Activated B cell treated with CpG ODN at 0.5 μM for 24 hours (primary cell): ENCODE results near the gene PRKAR1B. TPM values are rescaled to one million over a fixed set of nuclear protein-coding genes. Genes with fewer than 3 reads are reported as not detected.

ENCODE experiments used
- ATAC-seq: fragments of 200-7000 bp; cut with Tn5 transposase; one replicate; pipeline ENCODE4 v1.10.0; 2021; ENCODE audit warnings: low read depth, mild to moderate bottlenecking, moderate library complexity
- CTCF ChIA-PET: fragments of 350-600 bp; sonication (Branson Sonifier 250); formaldehyde crosslinking; loops from one replicate; lab custom pipeline; 2021; ENCODE audit warnings: antibody characterized with exemption; lab: Charles Lee
- POLR2A ChIA-PET: fragments of 350-600 bp; sonication (Branson Sonifier 250); formaldehyde crosslinking; loops from one replicate; lab custom pipeline; 2021; ENCODE audit warnings: antibody characterized with exemption; lab: Charles Lee
- DNase-seq: peaks from one replicate; pipeline ENCODE4 v3.0.0; 2022
- H3K27ac Mint-ChIP-seq: one replicate; pipeline ENCODE4 v1.8.0; 2020; ENCODE audit warnings: mixed read lengths
- H3K27me3 Mint-ChIP-seq: one replicate; pipeline ENCODE4 v1.8.0; 2021; ENCODE audit warnings: mixed read lengths
- H3K36me3 Mint-ChIP-seq: one replicate; pipeline ENCODE4 v1.8.0; 2021; ENCODE audit warnings: low read depth, mixed read lengths
- H3K4me1 Mint-ChIP-seq: one replicate; pipeline ENCODE4 v1.8.0; 2021; ENCODE audit warnings: mixed read lengths
- H3K4me3 Mint-ChIP-seq: one replicate; pipeline ENCODE4 v1.8.0; 2020; ENCODE audit warnings: mild to moderate bottlenecking, mixed read lengths
- H3K9me3 Mint-ChIP-seq: one replicate; pipeline ENCODE4 v1.8.0; 2020; ENCODE audit warnings: mixed read lengths
- intact Hi-C: fragments of 100-400 bp; cut with micrococcal nuclease; formaldehyde crosslinking; loops from one replicate; pipeline ENCODE4 v1.15.1; 2024
- total RNA-seq: library from RNA; stranded (reverse); gene quantifications from 2 replicates; pipeline ENCODE4 v1.2.3, GENCODE V29; 2022
- TF ChIP-seq, protein P1 (sequence below): fragments of 200-600 bp; IDR thresholded peaks from one replicate; pipeline ENCODE4 v1.8.0; 2022; ENCODE audit warnings: antibody characterized with exemption, mild to moderate bottlenecking

PRKAR1B gene
- total RNA-seq, 1 donor from 2014 or later = 17.5 TPM

- H3K9me3 Mint-ChIP-seq = peaks cover 3% of the 10 kb centered on the region
- no peak for DNase-seq
- H3K27me3 Mint-ChIP-seq = no peaks in the 10 kb centered on the region
- ChIA-PET CTCF (no interaction called here), POLR2A (no interaction called here)
- no peak overlapping the region for H3K27ac Mint-ChIP-seq
- no peak for ATAC-seq
- no peaks in the 10 kb centered on the region for H3K4me1 Mint-ChIP-seq
- H3K4me3 Mint-ChIP-seq = no peak overlapping the region
- H3K36me3 Mint-ChIP-seq = peaks cover 3% of the 10 kb centered on the region
- intact Hi-C loops = no loop called here
- TF ChIP-seq, protein P1, sequence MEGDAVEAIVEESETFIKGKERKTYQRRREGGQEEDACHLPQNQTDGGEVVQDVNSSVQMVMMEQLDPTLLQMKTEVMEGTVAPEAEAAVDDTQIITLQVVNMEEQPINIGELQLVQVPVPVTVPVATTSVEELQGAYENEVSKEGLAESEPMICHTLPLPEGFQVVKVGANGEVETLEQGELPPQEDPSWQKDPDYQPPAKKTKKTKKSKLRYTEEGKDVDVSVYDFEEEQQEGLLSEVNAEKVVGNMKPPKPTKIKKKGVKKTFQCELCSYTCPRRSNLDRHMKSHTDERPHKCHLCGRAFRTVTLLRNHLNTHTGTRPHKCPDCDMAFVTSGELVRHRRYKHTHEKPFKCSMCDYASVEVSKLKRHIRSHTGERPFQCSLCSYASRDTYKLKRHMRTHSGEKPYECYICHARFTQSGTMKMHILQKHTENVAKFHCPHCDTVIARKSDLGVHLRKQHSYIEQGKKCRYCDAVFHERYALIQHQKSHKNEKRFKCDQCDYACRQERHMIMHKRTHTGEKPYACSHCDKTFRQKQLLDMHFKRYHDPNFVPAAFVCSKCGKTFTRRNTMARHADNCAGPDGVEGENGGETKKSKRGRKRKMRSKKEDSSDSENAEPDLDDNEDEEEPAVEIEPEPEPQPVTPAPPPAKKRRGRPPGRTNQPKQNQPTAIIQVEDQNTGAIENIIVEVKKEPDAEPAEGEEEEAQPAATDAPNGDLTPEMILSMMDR = no peak
Observed at GRCh38 chr7:630539-630938, 96.5 kb downstream of the PRKAR1B start.

- Mint-ChIP-seq H3K4me3 (no peak overlapping the region), H3K36me3 (peaks cover 3% of the 10 kb centered on the region), H3K4me1 (no peaks in the 10 kb centered on the region), H3K27me3 (no peaks in the 10 kb centered on the region), H3K9me3 (peaks cover 3% of the 10 kb centered on the region), H3K27ac (no peak overlapping the region)
- TF ChIP-seq, protein P1 = no peak
- ATAC-seq (no peak), DNase-seq (no peak)
- ChIA-PET POLR2A (no interaction called here), CTCF (no interaction called here)
- intact Hi-C loops = no loop called here
Observed at GRCh38 chr7:630111-630511, 97.0 kb downstream of the PRKAR1B start.

DNA sequence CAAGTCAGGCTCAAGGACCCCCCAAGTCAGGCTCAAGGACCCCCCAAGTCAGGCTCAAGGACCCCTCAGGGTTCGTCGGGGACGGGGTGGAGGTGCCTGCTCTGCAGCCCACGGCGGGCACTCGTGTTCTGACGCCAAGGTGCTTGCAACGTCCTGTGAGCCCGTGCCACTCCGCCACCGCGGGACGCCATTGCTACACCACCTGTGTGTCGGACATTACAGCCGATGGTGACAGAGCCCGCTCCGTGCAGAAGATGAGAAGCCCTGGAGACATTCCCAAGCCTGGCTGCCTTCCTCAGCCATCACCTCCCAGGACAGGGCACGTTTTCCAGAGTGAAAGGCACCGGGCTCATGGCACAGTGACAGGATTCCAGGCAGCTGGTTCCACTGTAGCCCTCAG, 98.3 kb downstream of the PRKAR1B start:
- Mint-ChIP-seq H3K36me3 (peaks cover 3% of the 10 kb centered on the region), H3K4me3 (no peak overlapping the region), H3K9me3 (peaks cover 9% of the 10 kb centered on the region), H3K27me3 (no peaks in the 10 kb centered on the region), H3K27ac (no peak overlapping the region), H3K4me1 (no peaks in the 10 kb centered on the region)
- intact Hi-C loops = no loop called here
- TF ChIP-seq, protein P1 = no peak
- POLR2A ChIA-PET = no interaction called here
- CTCF ChIA-PET = no interaction called here
- DNase-seq = no peak
- ATAC-seq = no peak

GRCh38 chr7:628402-628763, 98.7 kb downstream of the PRKAR1B start:
- Mint-ChIP-seq H3K27ac (no peak overlapping the region), H3K9me3 (peaks cover 9% of the 10 kb centered on the region), H3K4me1 (no peaks in the 10 kb centered on the region), H3K36me3 (peaks cover 5% of the 10 kb centered on the region), H3K27me3 (no peaks in the 10 kb centered on the region), H3K4me3 (no peak overlapping the region)
- ATAC-seq (no peak), DNase-seq (no peak)
- ChIA-PET CTCF (no interaction called here), POLR2A (no interaction called here)
- intact Hi-C loops = no loop called here
- TF ChIP-seq, protein P1 = no peak

GRCh38 chr7:627661-628401, 99.2 kb downstream of the PRKAR1B start:
- DNase-seq (no peak), ATAC-seq (no peak)
- Mint-ChIP-seq H3K36me3 (peaks cover 6% of the 10 kb centered on the region), H3K9me3 (peaks cover 9% of the 10 kb centered on the region), H3K27me3 (no peaks in the 10 kb centered on the region), H3K4me3 (no peak overlapping the region), H3K27ac (no peak overlapping the region), H3K4me1 (no peaks in the 10 kb centered on the region)
- intact Hi-C loops = no loop called here
- POLR2A ChIA-PET = interaction anchor here (0.6 kb wide), 1 partner anchor 11 kb away, joined by 6 read pairs; no protein-coding TSS in a partner anchor
- TF ChIP-seq, protein P1 = no peak
- CTCF ChIA-PET = no interaction called here
